ENCODE measurements around the gene MMP7. TPM values are rescaled to one million over a fixed set of nuclear protein-coding genes. Genes with fewer than 3 reads are reported as not detected.

MMP7 gene
- total RNA-seq, 1 experiment from 2014 or later = 0.61 TPM

DNA sequence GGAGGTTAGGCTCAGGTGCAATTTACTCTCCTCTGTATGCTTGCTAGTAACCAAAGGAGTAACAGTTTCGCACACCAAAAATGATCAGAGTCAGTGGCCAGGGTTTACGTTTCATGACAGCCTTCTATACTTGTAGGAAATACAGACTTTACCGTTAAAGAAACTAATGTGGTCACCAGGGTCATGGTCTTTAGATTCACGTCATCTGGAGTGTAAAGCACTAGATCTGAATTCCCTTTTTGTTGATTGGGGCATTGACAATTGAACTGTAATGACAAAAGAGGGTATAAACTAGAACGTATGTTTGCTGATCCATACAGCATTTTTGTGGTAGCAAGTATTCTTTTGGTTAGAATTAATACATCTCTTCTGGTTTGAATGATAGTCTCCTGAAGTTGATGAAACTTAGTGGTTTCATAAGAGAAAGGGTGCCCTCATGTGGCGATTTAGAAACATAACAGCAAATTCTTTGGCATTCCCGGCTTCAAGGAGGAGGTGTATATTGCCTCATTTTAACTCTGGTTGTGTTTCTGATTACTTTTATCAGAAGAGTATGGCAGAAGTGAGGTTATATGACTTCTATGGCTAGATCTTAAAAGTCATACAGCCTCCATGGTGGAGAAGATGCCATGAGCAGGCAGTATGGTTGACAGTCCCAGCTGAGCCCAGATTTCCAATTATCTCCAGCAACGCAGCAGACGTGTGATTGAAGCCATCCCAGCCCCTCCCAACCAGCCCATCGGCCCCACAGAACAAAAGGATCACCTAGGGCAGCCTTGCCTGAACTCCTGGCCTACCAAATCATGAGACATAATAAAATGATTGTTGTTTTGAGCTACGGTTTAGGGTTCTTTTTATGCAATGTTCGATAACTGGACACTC, 35.1 kb downstream of the MMP7 start (continued):
- TF ChIP-seq, protein P1, sequence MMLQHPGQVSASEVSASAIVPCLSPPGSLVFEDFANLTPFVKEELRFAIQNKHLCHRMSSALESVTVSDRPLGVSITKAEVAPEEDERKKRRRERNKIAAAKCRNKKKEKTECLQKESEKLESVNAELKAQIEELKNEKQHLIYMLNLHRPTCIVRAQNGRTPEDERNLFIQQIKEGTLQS (IDR thresholded peaks at IDR 0.05) = no peak
- no peak for TF ChIP-seq SIN3A (IDR thresholded peaks at IDR 0.05; ENCODE audit: low read depth)
- no peak for TF ChIP-seq ELF1 (IDR thresholded peaks at IDR 0.05; ENCODE audit: borderline replicate concordance, low read depth)

DNA sequence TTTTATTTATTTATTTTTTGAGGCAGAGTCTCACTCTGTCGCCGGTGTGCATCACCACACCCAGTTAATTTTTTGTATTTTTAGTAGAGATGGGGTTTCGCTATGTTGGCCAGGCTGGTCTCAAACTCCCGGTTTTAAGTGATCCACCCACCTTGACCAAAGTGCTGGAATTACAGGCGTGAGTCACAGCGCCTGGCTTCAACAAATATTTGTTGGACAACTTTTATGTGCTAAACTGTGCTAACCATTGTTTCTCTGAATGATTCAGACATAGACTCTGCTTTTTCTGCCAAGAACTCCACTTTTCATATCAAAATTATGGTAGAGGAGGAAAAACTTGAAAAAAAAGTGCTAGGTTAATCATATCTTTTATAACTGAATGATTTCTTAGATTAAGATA, 36.3 kb downstream of the MMP7 start:
- Histone ChIP-seq H3K9ac (ENCODE audit: low read length) (no peak overlapping the region), H3K4me2 (ENCODE audit: low read length) (peak overlapping the region; percentile 69)
- intact Hi-C loops (cut with micrococcal nuclease) = loop anchor here (2.0 to 10.0 kb wide), 3 partner anchors 119 to 479 kb away; no protein-coding TSS in a partner anchor

More for the DNA sequence above, 36.3 kb downstream of the MMP7 start:
- DNase-seq (ENCODE audit: low read depth, low spot score) (peak; percentile 59), ATAC-seq (peak; percentile 66)
- no peaks in the 10 kb centered on the region for H4K20me1 ChIP-seq (ENCODE audit: insufficient read depth)
- H3K9me2 ChIP-seq (ENCODE audit: insufficient read depth) = no peaks in the 10 kb centered on the region
- no peaks in the 10 kb centered on the region for H3K9me3 ChIP-seq (ENCODE audit: control insufficient read depth in 1 of 2, insufficient read depth in 1 of 2, low read depth in 1 of 2, low read length in 2 of 2)
- no TSS peak for BruUV-seq (replicated peaks)
- H3K4me3 ChIP-seq (replicated peaks in 1 of 2; ENCODE audit: low read depth in 1 of 2, low read length in 2 of 2) = no peak overlapping the region
- TF ChIP-seq EGR1 (IDR thresholded peaks at IDR 0.05; ENCODE audit: low read depth) = peak; percentile 40; the same call in 1 of the 2 replicates
- peak; percentile 42; the same call in 1 of the 2 replicates for TF ChIP-seq FOSL1 (IDR thresholded peaks at IDR 0.05; ENCODE audit: low read depth)
- TF ChIP-seq ZFX (IDR thresholded peaks at IDR 0.05) = no peak
- TF ChIP-seq JUND (IDR thresholded peaks at IDR 0.05) = peak; percentile 34
- TF ChIP-seq, protein P2, sequence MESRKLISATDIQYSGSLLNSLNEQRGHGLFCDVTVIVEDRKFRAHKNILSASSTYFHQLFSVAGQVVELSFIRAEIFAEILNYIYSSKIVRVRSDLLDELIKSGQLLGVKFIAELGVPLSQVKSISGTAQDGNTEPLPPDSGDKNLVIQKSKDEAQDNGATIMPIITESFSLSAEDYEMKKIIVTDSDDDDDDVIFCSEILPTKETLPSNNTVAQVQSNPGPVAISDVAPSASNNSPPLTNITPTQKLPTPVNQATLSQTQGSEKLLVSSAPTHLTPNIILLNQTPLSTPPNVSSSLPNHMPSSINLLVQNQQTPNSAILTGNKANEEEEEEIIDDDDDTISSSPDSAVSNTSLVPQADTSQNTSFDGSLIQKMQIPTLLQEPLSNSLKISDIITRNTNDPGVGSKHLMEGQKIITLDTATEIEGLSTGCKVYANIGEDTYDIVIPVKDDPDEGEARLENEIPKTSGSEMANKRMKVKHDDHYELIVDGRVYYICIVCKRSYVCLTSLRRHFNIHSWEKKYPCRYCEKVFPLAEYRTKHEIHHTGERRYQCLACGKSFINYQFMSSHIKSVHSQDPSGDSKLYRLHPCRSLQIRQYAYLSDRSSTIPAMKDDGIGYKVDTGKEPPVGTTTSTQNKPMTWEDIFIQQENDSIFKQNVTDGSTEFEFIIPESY (IDR thresholded peaks at IDR 0.05; ENCODE audit: extremely low read depth, insufficient replicate concordance, low read length) = no peak
- no peak for TF ChIP-seq SRF (IDR thresholded peaks at IDR 0.05; ENCODE audit: low read depth)
- TF ChIP-seq EZH2phosphoT487 (IDR thresholded peaks at IDR 0.05; ENCODE audit: borderline replicate concordance) = no peak
- TF ChIP-seq POLR2AphosphoS5 (IDR thresholded peaks at IDR 0.05; ENCODE audit: low read depth, low read length) = no peak
- no peak for TF ChIP-seq YY1 (IDR thresholded peaks at IDR 0.05; ENCODE audit: extremely low read depth, insufficient replicate concordance, low read depth, low read length)
- TF ChIP-seq CEBPB (IDR thresholded peaks at IDR 0.05; ENCODE audit: low read depth) = peak; percentile 32; the same call in 1 of the 2 replicates
- TF ChIP-seq SP1 (IDR thresholded peaks at IDR 0.05; ENCODE audit: low read depth) = 0 out of 2 replicates have a peak, but pooled peaks have one; percentile 18
- TF ChIP-seq RAD21 (IDR thresholded peaks at IDR 0.05; ENCODE audit: low read depth) = peak; percentile 15; the same call in 1 of the 2 replicates
- TF ChIP-seq TCF7L2 (IDR thresholded peaks at IDR 0.05; ENCODE audit: borderline replicate concordance, extremely low read depth, insufficient read depth, insufficient read length) = no peak
- no peak for TF ChIP-seq CBX3 (IDR thresholded peaks at IDR 0.05; ENCODE audit: low read depth)
- no peak for TF ChIP-seq SIN3A (IDR thresholded peaks at IDR 0.05; ENCODE audit: low read depth)
- TF ChIP-seq, protein P1 (IDR thresholded peaks at IDR 0.05) = no peak
- no peak for TF ChIP-seq POLR2A (IDR thresholded peaks at IDR 0.05; ENCODE audit: borderline replicate concordance, extremely low read depth, insufficient read depth, insufficient read length)
- TF ChIP-seq EZH2 (IDR thresholded peaks at IDR 0.05) = no peak
- H2AFZ ChIP-seq (ENCODE audit: low read depth, low read length, poor library complexity, severe bottlenecking) = peak overlapping the region; percentile 98
- H3K79me2 ChIP-seq (ENCODE audit: insufficient read depth, low read length) = no peaks in the 10 kb centered on the region
- CTCF ChIA-PET = interaction anchor here (1.5 kb wide), 1 partner anchor 104 kb away, joined by 5 read pairs; no protein-coding TSS in a partner anchor
- no peak overlapping the region for H3K27ac ChIP-seq (ENCODE audit: low read depth, low read length)
- no peaks in the 10 kb centered on the region for H3K36me3 ChIP-seq (ENCODE audit: control insufficient read depth in 1 of 2, insufficient read depth in 2 of 2, low read length in 2 of 2)
- peaks cover 13 to 35% of the 10 kb centered on the region in 2 experiments for H3K4me1 ChIP-seq (ENCODE audit: control insufficient read depth in 1 of 2, insufficient read depth in 2 of 2, low read length in 2 of 2)
- POLR2A ChIA-PET = no interaction called here
- H3K27me3 ChIP-seq (ENCODE audit: insufficient read depth, low read length) = no peaks in the 10 kb centered on the region
- RAD21 ChIA-PET (ENCODE audit: low non-redundant PET in 1 of 2, low total read pairs in 2 of 2, uncharacterized antibody in 2 of 2, unreplicated experiment in 2 of 2) = no interaction called here
